ENCODE results near the gene LDLRAD3.

- no peak for TF ChIP-seq CTCF (IDR thresholded peaks at IDR 0.05)
- TF ChIP-seq POLR2A (IDR thresholded peaks at IDR 0.05): no peak
These were observed 32.8 kb upstream of the LDLRAD3 start for GRCh38 chr11:35911013-35911412.

Data from adrenal gland (tissue), 5 donors.